22Rv1 (cell line): ENCODE measurements around the gene AFP.

Experiments used
- H3K27ac ChIP-seq: fragments of 450-650 bp; 2 replicates; pipeline ENCODE4 v1.5.1; 2017
- CTCF ChIP-seq: fragments of 450-650 bp; IDR thresholded peaks from 2 replicates; pipeline ENCODE4 v1.5.1; 2017; ENCODE audit warnings: mild to moderate bottlenecking
- ZFX ChIP-seq: fragments of 450-650 bp; IDR thresholded peaks from 2 replicates; pipeline ENCODE4 v1.6.1; 2017; ENCODE audit warnings: antibody characterized with exemption, borderline replicate concordance

Gene AFP

GRCh38 chr4:73446336-73446938 lies 10.4 kb downstream of the AFP start:
- H3K27ac ChIP-seq = no peak overlapping the region
- TF ChIP-seq ZFX (no peak), CTCF (peak; percentile 95)

DNA sequence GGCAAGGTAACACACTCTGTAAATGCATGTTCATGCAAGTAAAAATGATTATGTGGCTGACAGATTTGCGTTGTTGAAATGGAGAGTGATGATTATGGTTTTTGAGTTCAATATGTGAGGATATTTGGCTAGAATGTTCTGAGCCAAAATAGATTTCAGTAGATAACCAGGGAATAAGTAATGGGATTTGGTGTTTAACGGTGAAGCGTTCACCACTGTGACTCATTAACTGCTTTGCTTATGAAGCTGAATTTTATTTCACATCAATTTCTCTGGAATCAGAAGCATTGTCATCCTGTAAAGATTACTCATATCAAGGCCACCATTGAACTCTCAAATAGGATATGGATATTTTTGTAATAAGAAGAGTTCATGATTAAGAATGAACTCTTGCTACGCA lies 11.7 kb downstream of the AFP start:
- H3K27ac ChIP-seq = no peak overlapping the region
- TF ChIP-seq ZFX = no peak
- TF ChIP-seq CTCF = no peak

DNA sequence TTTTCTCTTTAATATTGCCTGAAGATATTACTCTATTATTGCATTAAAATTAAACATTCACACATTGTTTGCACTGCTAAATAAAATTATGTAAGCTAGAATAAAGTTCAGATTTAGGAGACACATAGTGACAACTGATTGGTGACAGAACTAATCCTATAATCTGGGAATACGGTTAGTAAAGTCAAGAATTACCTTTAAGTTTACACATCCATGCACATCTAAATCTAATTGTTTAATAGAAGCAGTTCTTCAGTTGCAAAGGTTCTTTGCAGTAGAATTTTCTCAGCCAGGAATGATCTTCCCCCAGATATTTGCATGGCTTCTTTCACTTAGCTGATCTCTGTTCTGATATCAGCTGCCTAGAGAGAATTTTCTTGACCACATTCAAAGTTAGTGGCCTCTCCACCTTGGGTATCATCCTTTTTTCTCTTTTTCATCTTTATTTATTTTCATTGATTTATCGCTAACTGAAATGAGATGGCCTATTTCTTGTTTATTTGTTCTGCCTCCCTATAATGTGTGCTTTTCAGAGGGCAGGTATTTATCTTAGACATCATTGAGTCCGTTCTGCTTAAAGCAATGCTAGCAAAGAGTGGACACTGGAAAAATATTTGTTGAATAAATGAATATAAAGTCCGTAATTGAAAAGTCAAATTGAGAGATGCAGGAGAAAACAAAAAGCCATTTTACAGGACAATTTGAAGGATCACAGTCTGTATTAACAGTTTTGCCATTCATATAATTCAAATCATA lies 12.6 kb downstream of the AFP start:
- TF ChIP-seq CTCF (no peak), ZFX (no peak)
- no peak overlapping the region for H3K27ac ChIP-seq

GRCh38 chr4:73450398-73451004 lies 14.5 kb downstream of the AFP start:
- TF ChIP-seq CTCF = no peak
- no peak for TF ChIP-seq ZFX
- H3K27ac ChIP-seq = no peak overlapping the region

DNA sequence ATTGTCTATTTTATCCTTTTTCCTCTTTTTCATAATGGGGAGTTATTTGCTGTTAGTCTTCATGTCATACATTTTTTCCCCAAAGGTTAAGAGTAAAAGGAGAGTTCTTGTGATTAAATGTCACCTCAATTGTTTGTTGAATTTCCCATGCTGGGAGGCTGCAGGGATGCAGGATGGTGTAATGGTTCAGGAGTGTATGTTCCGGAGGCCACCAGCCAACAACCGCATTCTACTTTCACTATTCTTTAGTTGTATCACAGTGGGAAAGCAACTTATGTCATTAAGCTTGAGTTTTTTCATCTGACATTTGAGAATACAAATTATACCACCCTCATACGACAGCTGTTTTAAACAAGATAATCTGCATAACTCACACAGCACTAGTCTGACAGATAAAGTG lies 15.4 kb downstream of the AFP start:
- TF ChIP-seq CTCF (no peak), ZFX (no peak)
- no peak overlapping the region for H3K27ac ChIP-seq

DNA sequence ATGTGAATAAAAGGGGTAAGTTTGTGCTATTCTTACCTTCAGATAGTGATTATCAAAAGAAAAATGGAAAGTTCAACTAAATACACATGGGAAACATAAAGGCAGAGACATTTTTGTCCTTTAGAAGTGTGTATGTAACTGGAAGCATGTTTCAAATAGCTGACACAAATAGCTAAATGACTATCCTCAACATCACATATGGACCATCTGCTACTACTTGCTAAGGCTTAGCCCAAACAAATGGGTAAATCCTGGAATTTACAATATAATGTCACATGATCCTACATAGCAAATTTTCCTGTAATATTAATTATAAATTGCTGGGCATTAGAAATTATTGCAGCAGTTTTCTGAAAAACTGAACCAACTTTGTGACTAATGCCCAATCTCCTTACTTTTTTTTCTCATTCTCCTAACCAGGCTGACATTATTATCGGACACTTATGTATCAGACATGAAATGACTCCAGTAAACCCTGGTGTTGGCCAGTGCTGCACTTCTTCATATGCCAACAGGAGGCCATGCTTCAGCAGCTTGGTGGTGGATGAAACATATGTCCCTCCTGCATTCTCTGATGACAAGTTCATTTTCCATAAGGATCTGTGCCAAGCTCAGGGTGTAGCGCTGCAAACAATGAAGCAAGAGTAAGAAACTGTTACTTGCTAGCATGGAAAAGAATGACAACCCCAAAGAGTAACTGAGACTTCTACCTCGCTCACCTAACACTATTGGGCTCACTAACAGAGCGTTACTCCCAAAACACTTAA lies 16.1 kb downstream of the AFP start:
- TF ChIP-seq ZFX = no peak
- no peak for TF ChIP-seq CTCF
- H3K27ac ChIP-seq = no peak overlapping the region
